ENCODE data around the gene RITA1. TPM values are rescaled to one million over a fixed set of nuclear protein-coding genes. Genes with fewer than 3 reads are reported as not detected.

Gene RITA1
- total RNA-seq, 1 donor from 2014 or later, result 19.9 TPM

GRCh38 chr12:113240395-113240794 lies 54.9 kb downstream of the RITA1 start:
- TF ChIP-seq, protein P1, sequence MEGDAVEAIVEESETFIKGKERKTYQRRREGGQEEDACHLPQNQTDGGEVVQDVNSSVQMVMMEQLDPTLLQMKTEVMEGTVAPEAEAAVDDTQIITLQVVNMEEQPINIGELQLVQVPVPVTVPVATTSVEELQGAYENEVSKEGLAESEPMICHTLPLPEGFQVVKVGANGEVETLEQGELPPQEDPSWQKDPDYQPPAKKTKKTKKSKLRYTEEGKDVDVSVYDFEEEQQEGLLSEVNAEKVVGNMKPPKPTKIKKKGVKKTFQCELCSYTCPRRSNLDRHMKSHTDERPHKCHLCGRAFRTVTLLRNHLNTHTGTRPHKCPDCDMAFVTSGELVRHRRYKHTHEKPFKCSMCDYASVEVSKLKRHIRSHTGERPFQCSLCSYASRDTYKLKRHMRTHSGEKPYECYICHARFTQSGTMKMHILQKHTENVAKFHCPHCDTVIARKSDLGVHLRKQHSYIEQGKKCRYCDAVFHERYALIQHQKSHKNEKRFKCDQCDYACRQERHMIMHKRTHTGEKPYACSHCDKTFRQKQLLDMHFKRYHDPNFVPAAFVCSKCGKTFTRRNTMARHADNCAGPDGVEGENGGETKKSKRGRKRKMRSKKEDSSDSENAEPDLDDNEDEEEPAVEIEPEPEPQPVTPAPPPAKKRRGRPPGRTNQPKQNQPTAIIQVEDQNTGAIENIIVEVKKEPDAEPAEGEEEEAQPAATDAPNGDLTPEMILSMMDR (IDR thresholded peaks at IDR 0.05), result no peak
- Mint-ChIP-seq H3K4me1 (ENCODE audit: unreplicated experiment) (peaks cover 79% of the 10 kb centered on the region), H3K36me3 (ENCODE audit: unreplicated experiment) (peaks cover 12% of the 10 kb centered on the region), H3K27me3 (ENCODE audit: unreplicated experiment) (no peaks in the 10 kb centered on the region), H3K9me3 (ENCODE audit: unreplicated experiment) (no peaks in the 10 kb centered on the region), H3K4me3 (ENCODE audit: unreplicated experiment) (no peak overlapping the region), H3K27ac (ENCODE audit: unreplicated experiment) (peak overlapping the region; percentile 95)
- no peak for DNase-seq (ENCODE audit: extremely low spot score, unreplicated experiment)

GRCh38 chr12:113241191-113242025 lies 55.9 kb downstream of the RITA1 start:
- TF ChIP-seq, protein P1 (IDR thresholded peaks at IDR 0.05), result no peak
- H3K36me3 Mint-ChIP-seq (ENCODE audit: unreplicated experiment), result peaks cover 10% of the 10 kb centered on the region
- H3K27me3 Mint-ChIP-seq (ENCODE audit: unreplicated experiment), result no peaks in the 10 kb centered on the region
- peak overlapping the region; percentile 95 for H3K27ac Mint-ChIP-seq (ENCODE audit: unreplicated experiment)
- H3K9me3 Mint-ChIP-seq (ENCODE audit: unreplicated experiment), result no peaks in the 10 kb centered on the region
- H3K4me1 Mint-ChIP-seq (ENCODE audit: unreplicated experiment), result peaks cover 79% of the 10 kb centered on the region
- peak overlapping the region; percentile 14 for H3K4me3 Mint-ChIP-seq (ENCODE audit: unreplicated experiment)
- DNase-seq (ENCODE audit: extremely low spot score, unreplicated experiment), result no peak

Small RNAs within 50 kb of the gene (microRNA-seq; reads per million reads assigned to microRNA genes)
- not detected for gene MIR7106 (ENCODE audit: unreplicated experiment)

Other genes starting within 250 kb of the RITA1 start
- gene OAS3, start 247.2 kb upstream of the RITA1 start, total RNA-seq, result 0.13 TPM in 1 of 2 replicates, not detected in the other
- not detected in 2 replicates for gene OAS2, start 207.2 kb upstream of the RITA1 start, total RNA-seq
- gene DTX1, start 129.0 kb upstream of the RITA1 start, total RNA-seq, result not detected in 2 replicates
- not detected in 2 replicates for gene RASAL1, start 50.0 kb upstream of the RITA1 start, total RNA-seq
- gene CFAP73, start 36.0 kb upstream of the RITA1 start, total RNA-seq, result not detected in 2 replicates
- 52.8 and 52.9 TPM in 2 replicates for gene DDX54, start 243 bp upstream of the RITA1 start, total RNA-seq
- 74.6 and 80.6 TPM in 2 replicates for gene TPCN1, start 35.7 kb downstream of the RITA1 start, total RNA-seq
- 41.0 and 45.6 TPM in 2 replicates for gene SLC8B1, start 149.4 kb downstream of the RITA1 start, total RNA-seq
- gene PLBD2, start 172.9 kb downstream of the RITA1 start, total RNA-seq, result 103 and 109 TPM in 2 replicates
- gene SDS, start 218.2 kb downstream of the RITA1 start, total RNA-seq, result not detected in 2 replicates
- 4.4 and 6.2 TPM in 2 replicates for gene SDSL, start 236.7 kb downstream of the RITA1 start, total RNA-seq

Measured in osteocyte (in vitro differentiated cells).